Ascending aorta (tissue), 2 donors: ENCODE results near the gene OSBPL10. TPM values are rescaled to one million over a fixed set of nuclear protein-coding genes. Genes with fewer than 3 reads are reported as not detected.

Experiments
- DNase-seq, 2 donors: peaks; one replicate each; pipeline ENCODE4 v3.0.0-alpha.2; 2019; ENCODE audit warnings: low spot score in 2 of 2
- H3K27ac ChIP-seq, 2 donors: fragments of 200-600 bp; sonication (generic); one replicate each; pipeline ENCODE4 v1.5.1; 2016 to 2017; ENCODE audit warnings: mild to moderate bottlenecking in 1 of 2
- H3K27me3 ChIP-seq: fragments of 200-600 bp; sonication (generic); one replicate; pipeline ENCODE4 v1.5.1; 2017
- H3K36me3 ChIP-seq, 2 donors: fragments of 200-600 bp; sonication (generic); one replicate each; pipeline ENCODE4 v1.5.1; 2016
- H3K4me1 ChIP-seq, 2 donors: fragments of 200-600 bp; sonication (generic); one replicate each; pipeline ENCODE4 v1.5.1; 2016 to 2017; ENCODE audit warnings: mild to moderate bottlenecking in 1 of 2
- H3K4me3 ChIP-seq, 2 donors: fragments of 200-600 bp; sonication (generic); one replicate each; pipeline ENCODE4 v1.5.1; 2016 to 2017; ENCODE audit warnings: mild to moderate bottlenecking in 1 of 2
- H3K9me3 ChIP-seq, 2 donors: fragments of 200-600 bp; sonication (generic); one replicate each; pipeline ENCODE4 v1.5.1; 2016
- CTCF ChIP-seq, 3 experiments: fragments of 200-600 bp in 2 of 3; fragments of 450-650 bp in 1 of 3; sonication (generic) in 2 of 3; IDR thresholded peaks; one replicate each; pipeline ENCODE4 v1.5.1; 2016 to 2019; ENCODE audit warnings: antibody characterized with exemption in 3 of 3, mild to moderate bottlenecking in 1 of 3, moderate library complexity in 1 of 3
- intact Hi-C: fragments of 100-400 bp; cut with DNase I; formaldehyde crosslinking; loops from one replicate; pipeline ENCODE4 v1.15.1; 2023
- total RNA-seq: library from RNA; depleted of rRNA; stranded (reverse); fragments of >200 nt; gene quantifications from one replicate; pipeline ENCODE4 v1.1.0, GENCODE V29; 2016

Gene OSBPL10
- total RNA-seq = 169 TPM

- DNase-seq = peak; percentile 61 to 93
- Histone ChIP-seq H3K4me1 (peaks cover 0 to 9% of the 10 kb centered on the region in 2 donors), H3K27ac (peak within 1 kb of the TSS; percentile 87 to 91), H3K9me3 (no peaks in the 10 kb centered on the region), H3K4me3 (peak within 1 kb of the TSS; percentile 63 to 79), H3K36me3 (no peaks in the 10 kb centered on the region), H3K27me3 (no peaks in the 10 kb centered on the region)
- TF ChIP-seq CTCF (IDR thresholded peaks at IDR 0.05) = peak in 1 of 3 experiments; percentile 8
- intact Hi-C loops = loop anchor here (1.0 to 10.0 kb wide), 3 partner anchors 12 to 128 kb away; no protein-coding TSS in a partner anchor
These were observed at the start of gene OSBPL10, which contains the start of gene ZNF860 for GRCh38 chr3:31981206-31982181. OSBPL10 (minus strand) TSS chr3:31981262; CDS start chr3:31981179, 83 bp downstream. ZNF860 (plus strand) TSS chr3:31981750; CDS start chr3:31989080, 7,330 bp downstream.

- H3K27ac ChIP-seq = no peak overlapping the region
- intact Hi-C loops = no loop called here
These were observed 45.5 kb upstream of the OSBPL10 start for GRCh38 chr3:32026593-32026992.

GRCh38 chr3:32022947-32023346 is 41.9 kb upstream of the OSBPL10 start:
- no peaks in the 10 kb centered on the region for H3K36me3 ChIP-seq
- DNase-seq = no peak
- TF ChIP-seq CTCF (IDR thresholded peaks at IDR 0.05) = no peak
- no peak overlapping the region for H3K4me3 ChIP-seq
- no peaks in the 10 kb centered on the region for H3K9me3 ChIP-seq
- intact Hi-C loops = no loop called here
- no peaks in the 10 kb centered on the region for H3K4me1 ChIP-seq
- H3K27ac ChIP-seq = no peak overlapping the region
- no peaks in the 10 kb centered on the region for H3K27me3 ChIP-seq

More at GRCh38 chr3:32026593-32026992, 45.5 kb upstream of the OSBPL10 start:
- DNase-seq = no peak
- no peak overlapping the region for H3K4me3 ChIP-seq
- H3K4me1 ChIP-seq = no peaks in the 10 kb centered on the region
- no peaks in the 10 kb centered on the region for H3K9me3 ChIP-seq
- H3K27me3 ChIP-seq = no peaks in the 10 kb centered on the region
- H3K36me3 ChIP-seq = no peaks in the 10 kb centered on the region
- no peak for TF ChIP-seq CTCF (IDR thresholded peaks at IDR 0.05)

- DNase-seq = no peak
- Histone ChIP-seq H3K27me3 (no peaks in the 10 kb centered on the region), H3K36me3 (no peaks in the 10 kb centered on the region), H3K4me3 (no peak overlapping the region), H3K27ac (no peak overlapping the region), H3K4me1 (no peaks in the 10 kb centered on the region), H3K9me3 (no peaks in the 10 kb centered on the region)
- no peak for TF ChIP-seq CTCF (IDR thresholded peaks at IDR 0.05)
- intact Hi-C loops = no loop called here
These were observed 40.7 kb upstream of the OSBPL10 start for GRCh38 chr3:32021748-32022147.

GRCh38 chr3:32021155-32021554 is 40.1 kb upstream of the OSBPL10 start:
- intact Hi-C loops = no loop called here
- Histone ChIP-seq H3K36me3 (no peaks in the 10 kb centered on the region), H3K4me3 (no peak overlapping the region), H3K9me3 (no peaks in the 10 kb centered on the region), H3K4me1 (no peaks in the 10 kb centered on the region), H3K27ac (no peak overlapping the region), H3K27me3 (no peaks in the 10 kb centered on the region)
- DNase-seq = no peak
- TF ChIP-seq CTCF (IDR thresholded peaks at IDR 0.05) = no peak
